HG03280 (cell line): ENCODE data around the gene CDH13.
"Not testable (repeated sequence)": the region's sequence is repeated elsewhere in the genome, so short reads cannot be mapped to it uniquely, and the experiment has no call there.

ENCODE experiments used
- ATAC-seq: cut with Tn5 transposase; IDR thresholded peaks from one replicate; pipeline ENCODE4 v1.9.1; 2021; ENCODE audit warnings: mild to moderate bottlenecking, moderate library complexity; ENCODE audit not compliant: unreplicated experiment

CDH13 gene

GRCh38 chr16:82933933-82934332 is 307.2 kb downstream of the CDH13 start:
- ATAC-seq: not testable (repeated sequence)

GRCh38 chr16:82935766-82936165 is 309.0 kb downstream of the CDH13 start:
- ATAC-seq: no peak

GRCh38 chr16:82936941-82937551 is 310.3 kb downstream of the CDH13 start:
- no peak for ATAC-seq

- ATAC-seq: no peak
Observed at GRCh38 chr16:82937926-82938520, 311.3 kb downstream of the CDH13 start.

- no peak for ATAC-seq
Observed at GRCh38 chr16:82943371-82943770, 316.6 kb downstream of the CDH13 start.

- no peak for ATAC-seq
Observed at GRCh38 chr16:82945420-82946101, 318.8 kb downstream of the CDH13 start.

GRCh38 chr16:82947698-82948097 is 320.9 kb downstream of the CDH13 start:
- no peak for ATAC-seq

GRCh38 chr16:82949016-82949415 is 322.2 kb downstream of the CDH13 start:
- no peak for ATAC-seq

- no peak for ATAC-seq
Observed at GRCh38 chr16:82953517-82953916, 326.7 kb downstream of the CDH13 start.

- no peak for ATAC-seq
Observed at GRCh38 chr16:82954224-82954929, 327.6 kb downstream of the CDH13 start.

GRCh38 chr16:82955741-82956348 is 329.1 kb downstream of the CDH13 start:
- no peak for ATAC-seq

- no peak for ATAC-seq
Observed at GRCh38 chr16:82957212-82957611, 330.4 kb downstream of the CDH13 start.

- ATAC-seq: no peak
Observed at GRCh38 chr16:82960918-82961317, 334.1 kb downstream of the CDH13 start.

- ATAC-seq: no peak
Observed at GRCh38 chr16:82963653-82964052, 336.9 kb downstream of the CDH13 start.

GRCh38 chr16:82965808-82966207 is 339.0 kb downstream of the CDH13 start:
- no peak for ATAC-seq

GRCh38 chr16:82967424-82967823 is 340.7 kb downstream of the CDH13 start:
- ATAC-seq: no peak

- no peak for ATAC-seq
Observed at GRCh38 chr16:82971126-82971525, 344.4 kb downstream of the CDH13 start.

GRCh38 chr16:82972331-82972919 is 345.7 kb downstream of the CDH13 start:
- ATAC-seq: no peak

- ATAC-seq: no peak
Observed at GRCh38 chr16:82979406-82980111, 352.8 kb downstream of the CDH13 start.

- ATAC-seq: no peak
Observed at GRCh38 chr16:82980810-82981209, 354.0 kb downstream of the CDH13 start.
